ENCODE data around the gene DCTN2.

- TF ChIP-seq NRF1 (IDR thresholded peaks at IDR 0.05; ENCODE audit: low read depth, low read length) (no peak), RFX5 (IDR thresholded peaks at IDR 0.05; ENCODE audit: low read length) (no peak), PBX3 (IDR thresholded peaks at IDR 0.05) (no peak), CTCF (IDR thresholded peaks at IDR 0.05) (no peak), EP300 (IDR thresholded peaks at IDR 0.05; ENCODE audit: borderline replicate concordance in 1 of 2, low read depth in 1 of 2, low read length in 1 of 2) (no peak), EZH2phosphoT487 (IDR thresholded peaks at IDR 0.05; ENCODE audit: borderline replicate concordance, low read depth) (no peak), POLR2AphosphoS5 (IDR thresholded peaks at IDR 0.05; ENCODE audit: low read depth, low read length) (no peak), RCOR1 (IDR thresholded peaks at IDR 0.05; ENCODE audit: low read length) (no peak), JUND (IDR thresholded peaks at IDR 0.05) (no peak), SMC3 (IDR thresholded peaks at IDR 0.05; ENCODE audit: low read depth, low read length) (no peak), USF2 (IDR thresholded peaks at IDR 0.05; ENCODE audit: borderline replicate concordance, low read depth, low read length) (no peak)
- TF ChIP-seq, protein P1, sequence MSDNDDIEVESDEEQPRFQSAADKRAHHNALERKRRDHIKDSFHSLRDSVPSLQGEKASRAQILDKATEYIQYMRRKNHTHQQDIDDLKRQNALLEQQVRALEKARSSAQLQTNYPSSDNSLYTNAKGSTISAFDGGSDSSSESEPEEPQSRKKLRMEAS (IDR thresholded peaks at IDR 0.05; ENCODE audit: low read depth) = no peak
These were observed 65.3 kb downstream of the DCTN2 start for GRCh38 chr12:57481671-57482070.
